MM.1S (cell line): ENCODE data around the gene SEMA3C.

Experiments used
- DNase-seq: peaks from one replicate; pipeline ENCODE4 v3.0.0-alpha.2; 2015
- H2AFZ ChIP-seq: fragments of 300-600 bp; sonication (generic); 2 replicates; pipeline ENCODE4 v1.6.0; 2016; ENCODE audit warnings: antibody characterized with exemption, low read length
- H3F3A ChIP-seq: fragments of 300-600 bp; sonication (generic); 2 replicates; pipeline ENCODE4 v1.6.1; 2016; ENCODE audit warnings: mild to moderate bottlenecking, antibody characterized with exemption, low read length, moderate library complexity, mixed read lengths; ENCODE audit not compliant: insufficient read depth
- H3K27ac ChIP-seq: fragments of 300-600 bp; sonication (generic); 2 replicates; pipeline ENCODE4 v1.5.1; 2016; ENCODE audit warnings: mild to moderate bottlenecking, low read length
- H3K27me3 ChIP-seq: fragments of 300-600 bp; sonication (generic); replicated peaks from 2 replicates; pipeline ENCODE4 v1.6.0; 2016; ENCODE audit warnings: low read length; ENCODE audit not compliant: insufficient read depth
- H3K36me3 ChIP-seq: fragments of 300-600 bp; sonication (generic); replicated peaks from 2 replicates; pipeline ENCODE4 v1.6.1; 2016; ENCODE audit warnings: mild to moderate bottlenecking, low read length, mixed read lengths; ENCODE audit not compliant: insufficient read depth
- H3K4me1 ChIP-seq: fragments of 300-600 bp; sonication (generic); 2 replicates; pipeline ENCODE4 v1.6.1; 2016; ENCODE audit warnings: low read length, mixed read lengths
- H3K4me2 ChIP-seq: fragments of 300-600 bp; sonication (generic); 2 replicates; pipeline ENCODE4 v1.6.0; 2016; ENCODE audit warnings: low read depth, low read length
- H3K4me3 ChIP-seq: fragments of 300-600 bp; sonication (generic); 2 replicates; pipeline ENCODE4 v1.5.1; 2016; ENCODE audit warnings: low read length, mixed read lengths
- H3K79me2 ChIP-seq: fragments of 300-600 bp; sonication (generic); 2 replicates; pipeline ENCODE4 v1.6.1; 2016; ENCODE audit warnings: mixed run types, low read length, mixed read lengths
- H3K9ac ChIP-seq: fragments of 300-600 bp; sonication (generic); 2 replicates; pipeline ENCODE4 v1.6.1; 2016; ENCODE audit warnings: low read length, mixed read lengths
- H3K9me2 ChIP-seq: fragments of 300-600 bp; sonication (generic); replicated peaks from 2 replicates; pipeline ENCODE4 v1.6.1; 2016; ENCODE audit warnings: mild to moderate bottlenecking, low read length, mixed read lengths; ENCODE audit not compliant: insufficient read depth
- H3K9me3 ChIP-seq: fragments of 300-600 bp; sonication (generic); replicated peaks from 2 replicates; pipeline ENCODE4 v1.6.1; 2016; ENCODE audit warnings: mild to moderate bottlenecking, low read length, mixed read lengths; ENCODE audit not compliant: insufficient read depth
- H4K20me1 ChIP-seq: fragments of 300-600 bp; sonication (generic); 2 replicates; pipeline ENCODE4 v1.6.1; 2016; ENCODE audit warnings: mild to moderate bottlenecking, low read length, moderate library complexity, mixed read lengths; ENCODE audit not compliant: insufficient read depth
- CTCF ChIP-seq: fragments of 300-600 bp; sonication (generic); IDR thresholded peaks from 2 replicates; pipeline ENCODE4 v1.5.1; 2016; ENCODE audit warnings: antibody characterized with exemption, low read length, mixed read lengths
- EZH2 ChIP-seq: fragments of 300-600 bp; sonication (generic); optimal IDR thresholded peaks from 2 replicates; pipeline ENCODE3; 2017; ENCODE audit warnings: low read depth, mild to moderate bottlenecking, antibody characterized with exemption, low read length, mixed read lengths
- EZH2phosphoT487 ChIP-seq: fragments of 300-600 bp; sonication (generic); IDR thresholded peaks from 2 replicates; pipeline ENCODE4 v1.6.1; 2018; ENCODE audit warnings: antibody characterized with exemption, low read length

The SEMA3C gene

GRCh38 chr7:80918399-80918798 is 452 bp downstream of the SEMA3C start:
- Histone ChIP-seq H3K27me3 (no peaks in the 10 kb centered on the region), H3K27ac (peak overlapping the region; percentile 18; the same call in 1 of the 2 replicates), H3K9me3 (no peaks in the 10 kb centered on the region), H3K4me1 (peaks cover 4% of the 10 kb centered on the region; the same call in 1 of the 2 replicates), H3K36me3 (no peaks in the 10 kb centered on the region), H2AFZ (peak overlapping the region; percentile 81), H3F3A (peaks cover 10% of the 10 kb centered on the region), H3K9ac (peak overlapping the region; percentile 10; the same call in 1 of the 2 replicates), H3K9me2 (no peaks in the 10 kb centered on the region), H4K20me1 (no peaks in the 10 kb centered on the region), H3K4me2 (peak overlapping the region; percentile 85), H3K4me3 (peak overlapping the region; percentile 72), H3K79me2 (no peaks in the 10 kb centered on the region)
- TF ChIP-seq EZH2phosphoT487 (no peak), EZH2 (no peak), CTCF (no peak)
- peak; percentile 69 for DNase-seq

- no peak overlapping the region for H2AFZ ChIP-seq
- H3K27ac ChIP-seq: no peak overlapping the region
- DNase-seq: no peak
- H4K20me1 ChIP-seq: no peaks in the 10 kb centered on the region
- peaks cover 4% of the 10 kb centered on the region; the same call in 1 of the 2 replicates for H3K4me1 ChIP-seq
- H3K4me2 ChIP-seq: no peak overlapping the region
- no peak for TF ChIP-seq EZH2
- peak; percentile 37 for TF ChIP-seq CTCF
- no peak for TF ChIP-seq EZH2phosphoT487
- H3K9me3 ChIP-seq: no peaks in the 10 kb centered on the region
- H3K79me2 ChIP-seq: no peaks in the 10 kb centered on the region
- no peak overlapping the region for H3K4me3 ChIP-seq
- no peaks in the 10 kb centered on the region for H3K36me3 ChIP-seq
- peaks cover 10% of the 10 kb centered on the region for H3F3A ChIP-seq
- H3K9me2 ChIP-seq: no peaks in the 10 kb centered on the region
- no peaks in the 10 kb centered on the region for H3K27me3 ChIP-seq
- no peak overlapping the region for H3K9ac ChIP-seq
Measured at GRCh38 chr7:80916770-80917741, 1.8 kb downstream of the SEMA3C start.

- H3K27ac ChIP-seq: no peak overlapping the region
- no peak overlapping the region for H2AFZ ChIP-seq
Measured at GRCh38 chr7:80910228-80910627, 8.6 kb downstream of the SEMA3C start.

More at GRCh38 chr7:80910228-80910627, 8.6 kb downstream of the SEMA3C start:
- TF ChIP-seq EZH2phosphoT487 (no peak), EZH2 (no peak), CTCF (no peak)
- Histone ChIP-seq H3F3A (no peaks in the 10 kb centered on the region), H3K4me3 (no peak overlapping the region), H3K79me2 (no peaks in the 10 kb centered on the region), H3K27me3 (no peaks in the 10 kb centered on the region), H3K9ac (no peak overlapping the region), H3K9me3 (no peaks in the 10 kb centered on the region), H3K9me2 (no peaks in the 10 kb centered on the region), H3K4me1 (no peaks in the 10 kb centered on the region), H3K4me2 (no peak overlapping the region), H3K36me3 (no peaks in the 10 kb centered on the region), H4K20me1 (no peaks in the 10 kb centered on the region)
- DNase-seq: no peak
